Ovary (tissue), 9 donors: ENCODE measurements around the gene ROBO2. TPM values are rescaled to one million over a fixed set of nuclear protein-coding genes. Genes with fewer than 3 reads are reported as not detected.

Experiments used
- DNase-seq, 5 donors: peaks; one replicate each; pipeline ENCODE4 v3.0.0-alpha.2; 2019 to 2020
- H3K27ac ChIP-seq, 2 donors: fragments of 200-600 bp; one replicate each; pipeline versions ENCODE4 v1.5.1 to v1.8.0; 2019 to 2022
- H3K27me3 ChIP-seq: fragments of 200-600 bp; one replicate; pipeline ENCODE4 v1.8.0; 2022
- H3K36me3 ChIP-seq: fragments of 200-600 bp; sonication (generic); one replicate; pipeline ENCODE4 v1.5.1; 2019
- H3K4me1 ChIP-seq: one replicate; pipeline ENCODE4 v1.8.1; 2013; ENCODE audit warnings: mild to moderate bottlenecking, moderate library complexity; ENCODE audit not compliant: insufficient read depth
- H3K4me3 ChIP-seq: fragments of 200-600 bp; sonication (generic); one replicate; pipeline ENCODE4 v1.5.1; 2017
- H3K9me3 ChIP-seq, 2 donors: fragments of 200-600 bp in 1 of 2; sonication (generic) in 1 of 2; one replicate each; pipeline versions ENCODE4 v1.5.1 to v1.8.1; 2013 to 2019; ENCODE audit warnings: mild to moderate bottlenecking in 1 of 2, moderate library complexity in 1 of 2
- EP300 ChIP-seq: sonication (generic); formaldehyde crosslinking; IDR thresholded peaks from one replicate; pipeline ENCODE4 v1.6.1; 2017; ENCODE audit warnings: antibody characterized with exemption
- POLR2A ChIP-seq: fragments of 450-650 bp; IDR thresholded peaks from one replicate; pipeline ENCODE4 v1.6.1; 2017; ENCODE audit warnings: antibody characterized with exemption, mild to moderate bottlenecking, moderate library complexity
- WGBS, 3 donors: extraction: QIAGEN DNeasy Blood & Tissue Kit in 1 of 3; methylation state at CpG; one replicate each; pipeline versions ENCODE4 v1.1.5 to v1.1.7; 2013 to 2017; 5-methylcytosine and 5-hydroxymethylcytosine counted together
- intact Hi-C, 4 donors: fragments of 100-400 bp; cut with DNase I; formaldehyde crosslinking; loops; one replicate each; pipeline versions ENCODE4 v1.11.0 to v1.15.1; 2022 to 2023
- polyA plus RNA-seq, 2 donors: library from polyadenylated mRNA; stranded (reverse); fragments of 200-250 nt in 1 of 2; fragments of 350-450 nt in 1 of 2; fragmentation: Illumina TruSeq in 1 of 2; extraction: RNeasy Lipid Tissue Mini Kit (QIAGEN cat#74804) in 1 of 2; gene quantifications; one replicate each; pipeline ENCODE4 v1.2.3, GENCODE V29; 2013 to 2014
- total RNA-seq, 7 donors: library from RNA; depleted of rRNA in 2 of 7; stranded (reverse); fragments of >200 nt in 2 of 7; fragmentation: NEBNext Ultra II Directional in 3 of 7; extraction: Animal tissue kit (Norgen Biotek cat#: 25700) in 3 of 7; gene quantifications; one replicate each; pipeline versions ENCODE4 v1.1.0 to v1.2.4, GENCODE V29; 2016 to 2023
- TF ChIP-seq, protein P1 (sequence below), 3 donors: fragments of 450-650 bp in 2 of 3; fragments of 200-600 bp in 1 of 3; IDR thresholded peaks; one replicate each; pipeline versions ENCODE4 v1.5.1 to v1.8.0; 2016 to 2022; ENCODE audit warnings: antibody characterized with exemption in 3 of 3, mild to moderate bottlenecking in 1 of 3
- donor health status: DM: no; HTN: no; CAD: no; lungs with moderate emphysema.
- donor health status: DM: no; HTN: no; CAD: no.
- donor health status: Bipolar disorder and iron deficiency.
- donor health status: DM: yes; HTN: yes; CAD: no.
- donor health status: DM: no; HTN: no; CAD: no.
- donor health status: DM: yes; HTN: yes; CAD: no.

Gene ROBO2
- total and polyA plus RNA-seq, 9 donors = 3.4 to 14.8 (median 5.6) TPM

DNA sequence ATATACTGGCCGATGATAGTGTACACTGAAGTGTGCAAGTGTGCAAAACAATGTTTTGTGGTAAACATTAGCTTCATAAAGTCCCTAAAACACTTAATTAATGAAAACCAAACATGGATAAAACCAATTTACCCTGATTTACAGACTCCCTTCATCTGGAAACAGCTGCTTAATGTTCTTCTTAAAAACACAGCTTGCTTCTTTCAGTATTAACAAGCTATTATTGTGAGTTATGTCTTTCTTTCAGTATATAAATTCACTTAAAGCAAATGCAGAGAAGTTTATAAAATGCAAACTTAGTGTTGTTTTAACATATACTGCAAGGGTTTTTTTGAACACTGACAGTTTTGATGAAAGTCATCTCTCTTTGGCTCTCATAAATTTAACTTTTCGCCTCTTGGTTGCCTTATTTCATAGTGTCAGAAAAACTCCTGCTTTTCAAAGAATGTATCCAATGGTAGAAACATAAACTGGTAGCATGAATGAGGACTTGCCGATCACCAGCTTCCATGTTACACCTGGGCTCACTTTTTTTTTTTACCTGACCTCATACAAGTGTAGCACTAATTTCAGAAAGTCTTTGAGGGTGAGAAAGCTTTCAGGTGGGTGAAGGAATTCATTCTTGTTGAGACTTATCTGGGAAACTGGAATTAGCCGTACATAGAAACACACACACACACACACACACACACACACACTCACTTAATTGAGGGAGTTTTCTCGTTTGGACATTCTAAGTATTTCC is 532.2 kb downstream of the ROBO2 start:
- intact Hi-C loops = no loop called here

DNA sequence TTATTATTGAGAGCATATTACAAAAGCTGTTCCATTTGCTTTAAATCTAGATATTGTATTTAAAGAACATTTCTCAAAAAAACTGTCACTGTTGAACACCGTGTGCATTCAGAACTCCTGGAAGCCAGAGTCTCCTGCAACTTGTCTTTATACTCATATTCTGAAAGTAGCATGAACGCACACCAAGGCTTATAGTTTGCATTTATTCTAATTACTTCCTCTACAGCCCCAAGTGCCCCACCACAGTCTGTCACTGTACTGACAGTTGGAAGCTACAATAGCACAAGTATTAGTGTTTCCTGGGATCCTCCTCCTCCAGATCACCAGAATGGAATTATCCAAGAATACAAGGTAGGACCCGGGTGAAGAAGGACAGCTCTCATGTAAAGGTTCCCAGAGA is 537.4 kb downstream of the ROBO2 start:
- H3K4me3 ChIP-seq = no peak overlapping the region
- no peaks in the 10 kb centered on the region for H3K4me1 ChIP-seq
- H3K27me3 ChIP-seq = no peaks in the 10 kb centered on the region
- H3K9me3 ChIP-seq = no peaks in the 10 kb centered on the region
- H3K27ac ChIP-seq = no peak overlapping the region
- DNase-seq = no peak
- WGBS, 3 donors = 87 to 91% (median 87%) methylated on average over 3 of the region's 3 CpGs
- intact Hi-C loops = no loop called here
- TF ChIP-seq POLR2A = no peak
- TF ChIP-seq EP300 = no peak
- TF ChIP-seq, protein P1, sequence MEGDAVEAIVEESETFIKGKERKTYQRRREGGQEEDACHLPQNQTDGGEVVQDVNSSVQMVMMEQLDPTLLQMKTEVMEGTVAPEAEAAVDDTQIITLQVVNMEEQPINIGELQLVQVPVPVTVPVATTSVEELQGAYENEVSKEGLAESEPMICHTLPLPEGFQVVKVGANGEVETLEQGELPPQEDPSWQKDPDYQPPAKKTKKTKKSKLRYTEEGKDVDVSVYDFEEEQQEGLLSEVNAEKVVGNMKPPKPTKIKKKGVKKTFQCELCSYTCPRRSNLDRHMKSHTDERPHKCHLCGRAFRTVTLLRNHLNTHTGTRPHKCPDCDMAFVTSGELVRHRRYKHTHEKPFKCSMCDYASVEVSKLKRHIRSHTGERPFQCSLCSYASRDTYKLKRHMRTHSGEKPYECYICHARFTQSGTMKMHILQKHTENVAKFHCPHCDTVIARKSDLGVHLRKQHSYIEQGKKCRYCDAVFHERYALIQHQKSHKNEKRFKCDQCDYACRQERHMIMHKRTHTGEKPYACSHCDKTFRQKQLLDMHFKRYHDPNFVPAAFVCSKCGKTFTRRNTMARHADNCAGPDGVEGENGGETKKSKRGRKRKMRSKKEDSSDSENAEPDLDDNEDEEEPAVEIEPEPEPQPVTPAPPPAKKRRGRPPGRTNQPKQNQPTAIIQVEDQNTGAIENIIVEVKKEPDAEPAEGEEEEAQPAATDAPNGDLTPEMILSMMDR (IDR thresholded peaks at IDR 0.05) = no peak
- H3K36me3 ChIP-seq = no peaks in the 10 kb centered on the region

More for the DNA sequence above, 532.2 kb downstream of the ROBO2 start:
- H3K27me3 ChIP-seq = no peaks in the 10 kb centered on the region
- no peaks in the 10 kb centered on the region for H3K4me1 ChIP-seq
- DNase-seq = no peak
- TF ChIP-seq, protein P1 (IDR thresholded peaks at IDR 0.05) = no peak
- TF ChIP-seq POLR2A (no peak), EP300 (no peak)
- no peak overlapping the region for H3K4me3 ChIP-seq
- H3K36me3 ChIP-seq = no peaks in the 10 kb centered on the region
- no peak overlapping the region for H3K27ac ChIP-seq
- WGBS, 3 donors = 65 to 68% (median 65%) methylated on average over 5 of the region's 5 CpGs
- H3K9me3 ChIP-seq = no peaks in the 10 kb centered on the region

DNA sequence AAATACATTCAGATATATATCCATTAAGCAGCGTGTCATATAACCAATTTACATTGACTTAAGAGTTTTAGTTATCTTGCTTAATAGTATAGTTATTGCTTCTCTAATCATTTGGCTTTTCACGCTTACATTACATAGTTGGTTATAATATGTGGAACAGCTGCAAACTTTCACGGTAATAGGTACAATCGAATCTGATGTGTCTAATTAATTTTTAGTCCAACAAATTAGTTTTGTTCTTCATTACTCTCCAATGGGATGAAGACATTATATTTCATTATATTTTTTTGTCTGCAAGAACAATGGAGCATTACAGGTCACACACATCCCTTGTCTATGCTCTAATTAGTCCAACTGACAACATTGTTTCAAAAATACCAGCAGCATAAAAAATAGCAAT is 546.3 kb downstream of the ROBO2 start:
- TF ChIP-seq, protein P1 (IDR thresholded peaks at IDR 0.05) = no peak
- TF ChIP-seq POLR2A (no peak), EP300 (no peak)
- no peaks in the 10 kb centered on the region for H3K4me1 ChIP-seq
- H3K9me3 ChIP-seq = no peaks in the 10 kb centered on the region
- no peak for DNase-seq
- H3K27me3 ChIP-seq = no peaks in the 10 kb centered on the region
- H3K36me3 ChIP-seq = no peaks in the 10 kb centered on the region
- no peak overlapping the region for H3K4me3 ChIP-seq
- no peak overlapping the region for H3K27ac ChIP-seq
- 92 to 93% (median 93%) methylated on average over 4 of the region's 4 CpGs for WGBS, 3 donors
- intact Hi-C loops = no loop called here

DNA sequence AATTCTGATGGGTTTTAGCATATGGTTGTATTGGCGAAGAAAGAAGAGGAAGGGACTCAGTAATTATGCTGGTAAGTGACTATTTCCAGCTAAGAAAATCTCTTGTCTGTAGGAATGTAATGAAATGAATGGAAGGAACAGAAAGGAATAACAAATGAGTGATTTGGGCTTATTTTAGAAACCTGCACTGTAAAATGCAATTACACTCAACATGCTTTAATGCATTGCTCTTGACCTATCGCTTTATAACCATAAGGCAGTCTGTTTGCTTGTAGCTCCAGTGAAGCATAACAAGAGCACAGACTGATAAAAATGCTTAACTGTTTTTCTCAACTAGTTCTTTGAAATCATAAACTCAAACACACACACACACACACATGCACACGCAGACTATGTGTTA is 549.0 kb downstream of the ROBO2 start:
- WGBS, 3 donors = 80 to 87% (median 84%) methylated on average over 3 of the region's 3 CpGs
- H3K4me1 ChIP-seq = no peaks in the 10 kb centered on the region
- DNase-seq = no peak
- intact Hi-C loops = no loop called here
- no peaks in the 10 kb centered on the region for H3K36me3 ChIP-seq
- TF ChIP-seq, protein P1 (IDR thresholded peaks at IDR 0.05) = no peak
- TF ChIP-seq EP300 (no peak), POLR2A (no peak)
- no peaks in the 10 kb centered on the region for H3K27me3 ChIP-seq
- H3K9me3 ChIP-seq = no peaks in the 10 kb centered on the region
- H3K27ac ChIP-seq = no peak overlapping the region
- no peak overlapping the region for H3K4me3 ChIP-seq
